ENCODE results near the gene PIP5K1A.

PIP5K1A gene

DNA sequence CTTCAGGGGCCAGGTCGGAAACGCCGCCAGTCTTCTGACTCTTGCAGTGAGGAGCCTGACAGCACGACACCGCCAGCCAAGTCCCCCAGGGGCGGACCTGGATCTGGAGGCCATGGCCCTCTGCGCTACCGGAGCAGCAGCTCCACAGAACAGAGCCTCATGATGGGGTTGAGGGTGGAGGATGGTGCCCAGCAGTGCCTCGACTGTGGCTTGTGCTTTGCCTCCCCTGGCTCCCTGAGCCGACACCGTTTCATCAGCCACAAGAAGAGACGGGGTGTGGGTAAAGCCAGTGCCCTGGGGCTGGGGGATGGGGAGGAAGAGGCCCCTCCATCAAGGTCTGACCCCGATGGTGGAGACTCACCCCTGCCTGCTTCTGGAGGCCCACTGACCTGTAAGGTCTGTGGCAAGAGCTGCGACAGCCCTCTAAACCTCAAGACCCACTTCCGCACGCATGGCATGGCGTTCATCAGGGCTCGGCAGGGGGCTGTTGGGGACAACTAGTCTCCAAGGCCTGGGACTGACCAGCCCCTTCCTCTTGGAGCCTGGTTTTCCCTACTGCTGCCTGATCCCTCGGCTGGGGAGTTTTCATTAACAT lies 92.5 kb downstream of the PIP5K1A start:
- DNase-seq, result no peak

DNA sequence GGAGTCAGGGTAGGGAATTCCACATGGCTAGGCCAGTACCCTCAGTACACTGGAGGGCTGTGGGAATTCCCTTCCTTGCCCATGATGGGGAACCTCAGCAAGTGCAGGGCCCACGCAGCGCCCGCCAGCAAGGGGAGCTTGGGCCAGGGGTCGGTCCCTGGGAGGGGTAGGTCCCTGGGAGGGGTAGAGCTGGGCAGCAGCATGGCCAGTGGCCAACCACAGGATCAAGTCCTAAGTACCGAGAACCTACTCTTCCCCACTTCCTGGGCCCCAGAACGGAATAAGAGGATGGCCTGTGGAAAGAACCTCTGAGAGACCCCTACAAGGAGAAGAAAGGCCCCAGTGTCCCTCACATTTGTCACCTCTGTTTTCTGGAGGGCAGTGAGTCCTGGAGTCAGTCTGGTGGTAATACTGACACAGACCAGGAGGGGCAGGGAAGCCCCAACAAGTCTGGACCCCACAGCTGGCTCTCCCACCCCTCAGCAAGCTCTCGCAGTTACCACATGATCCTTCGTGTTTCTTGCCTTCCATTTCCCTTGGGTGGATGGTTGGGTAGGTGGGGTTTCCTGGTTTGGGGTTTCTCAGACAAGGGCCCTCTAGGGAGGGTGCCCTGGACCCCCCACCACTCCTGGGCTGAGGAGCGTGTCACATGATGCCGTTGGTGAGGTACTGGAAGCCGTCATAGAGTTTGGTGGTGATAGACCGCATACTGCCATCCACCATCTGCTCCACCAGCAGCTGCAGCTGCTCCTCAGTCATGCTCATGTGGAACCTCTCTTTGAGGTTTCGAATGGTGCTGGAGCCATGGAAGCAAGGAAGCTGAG lies 94.1 kb downstream of the PIP5K1A start:
- DNase-seq, result no peak

DNA sequence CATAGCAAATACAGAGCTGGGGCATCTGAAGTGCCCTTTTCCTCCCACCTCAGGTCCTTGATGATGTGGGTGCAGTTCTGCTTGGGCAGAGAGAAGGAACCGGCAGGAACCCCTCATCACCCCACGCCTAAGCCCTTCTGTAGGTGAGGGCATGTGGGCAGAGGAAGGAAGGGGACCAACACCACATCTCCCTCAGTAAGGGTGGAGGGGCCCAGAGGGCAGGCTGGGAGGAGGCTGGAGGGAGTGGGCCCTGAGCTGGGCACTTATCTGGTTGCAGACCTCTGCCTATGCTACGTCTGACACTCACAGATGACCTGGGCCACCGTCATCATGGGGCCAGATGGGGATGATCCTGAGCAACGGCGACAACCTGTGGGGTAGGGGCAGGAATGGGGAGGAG lies 94.7 kb downstream of the PIP5K1A start:
- no peak for DNase-seq

DNA sequence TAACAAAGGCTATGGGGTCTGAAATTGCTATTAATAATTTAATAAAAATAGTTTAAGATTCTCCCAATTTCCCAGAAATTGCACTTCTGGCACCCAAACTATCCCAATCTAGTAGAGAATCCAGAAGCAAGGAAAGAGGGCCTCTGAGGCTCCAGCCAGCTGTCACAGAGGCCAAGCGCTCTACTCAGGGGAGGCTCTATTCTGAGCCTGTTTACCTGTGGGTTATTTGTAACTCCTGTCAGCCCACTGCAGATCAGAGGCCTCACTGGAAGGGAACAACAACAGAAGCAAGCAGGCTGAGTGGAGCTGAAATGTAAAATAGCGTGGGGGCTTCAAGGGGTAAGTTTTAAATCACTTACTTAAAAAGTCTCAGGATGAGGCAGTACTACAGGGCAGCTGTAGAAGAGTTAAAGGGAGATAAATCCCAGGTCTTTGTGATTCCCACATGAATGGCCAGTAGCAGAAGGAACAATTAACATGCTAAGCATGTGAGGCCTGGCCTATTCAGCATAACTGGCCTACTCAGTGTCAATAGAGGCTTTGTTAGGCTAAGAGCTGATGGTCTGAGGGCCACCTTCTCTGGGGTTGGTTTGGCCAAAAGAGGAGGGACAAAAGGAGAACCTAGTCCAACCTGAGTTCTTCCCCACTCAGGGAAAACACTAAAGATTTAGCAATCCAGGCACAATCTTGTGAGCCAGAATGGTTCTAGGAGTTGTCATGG lies 96.5 kb downstream of the PIP5K1A start:
- no peak for DNase-seq
